GM11168 (cell line): ENCODE measurements around the gene MICAL3.
"Not testable (repeated sequence)": the region's sequence is repeated elsewhere in the genome, so short reads cannot be mapped to it uniquely, and the experiment has no call there.

Experiments
- in situ Hi-C: fragments of 300-500 bp; cut with MboI; formaldehyde crosslinking; loops from one replicate; pipeline ENCODE4 v1.12.0; 2022; ENCODE audit warnings: low sequenced_read_pairs; ENCODE audit not compliant: unreplicated experiment

The MICAL3 gene

DNA sequence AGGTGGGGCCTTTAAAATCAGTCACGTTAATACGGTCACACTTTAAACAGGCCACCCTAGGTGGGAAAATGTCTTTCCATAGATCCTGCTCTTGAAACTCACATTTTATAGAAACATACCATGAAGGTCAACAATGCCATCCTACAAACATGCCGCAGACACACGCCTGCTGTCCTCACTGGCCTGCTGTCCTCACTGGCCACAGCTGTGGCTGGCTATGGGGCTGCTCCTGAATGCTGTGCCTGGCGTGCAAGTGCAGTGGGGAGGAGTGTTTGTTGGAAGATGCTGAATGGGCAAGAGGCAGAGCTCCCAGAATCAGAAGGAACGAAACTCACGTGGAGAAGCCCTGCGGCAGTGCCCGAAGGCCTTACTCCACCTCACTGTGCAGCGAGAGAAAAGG lies 143.9 kb downstream of the MICAL3 start:
- in situ Hi-C loops = no loop called here

DNA sequence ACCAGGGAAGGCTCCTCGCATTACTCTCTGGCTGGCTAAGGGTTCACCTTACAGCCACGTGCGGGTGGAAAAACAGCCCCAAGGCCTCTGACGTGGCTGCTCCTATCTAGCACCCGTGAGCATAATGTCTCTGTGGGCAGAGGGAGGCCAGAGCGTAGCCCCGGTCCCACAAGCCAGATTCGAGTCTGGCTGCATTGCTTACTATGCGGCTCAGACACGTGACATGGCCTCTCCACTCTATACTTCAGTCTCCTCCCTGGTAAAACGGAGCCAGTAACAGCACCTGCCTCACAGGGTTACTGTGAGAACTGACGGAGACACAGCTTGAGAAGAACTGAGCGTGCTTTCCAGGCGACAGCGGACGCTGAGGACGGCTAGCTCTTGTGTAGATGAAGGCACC lies 144.3 kb downstream of the MICAL3 start:
- in situ Hi-C loops = no loop called here

DNA sequence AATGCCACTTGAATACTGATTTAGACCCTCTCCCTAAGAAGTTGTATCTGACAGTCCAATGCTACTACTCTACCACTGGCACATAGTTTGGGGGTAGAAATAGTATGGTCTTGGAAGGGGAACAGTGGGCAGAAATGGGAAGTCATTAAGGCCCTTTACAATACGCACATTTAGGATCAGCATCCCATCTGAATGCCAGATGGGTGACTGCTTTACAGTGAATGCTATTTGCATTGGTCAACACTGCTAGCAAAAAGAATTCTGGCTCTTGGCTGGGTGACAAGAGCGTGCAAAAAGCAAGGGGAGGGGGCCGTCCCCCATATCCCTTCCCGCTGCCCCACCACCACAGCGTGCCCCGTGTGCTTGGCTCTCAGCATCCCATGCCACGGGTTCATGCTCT lies 145.4 kb downstream of the MICAL3 start:
- in situ Hi-C loops = no loop called here

DNA sequence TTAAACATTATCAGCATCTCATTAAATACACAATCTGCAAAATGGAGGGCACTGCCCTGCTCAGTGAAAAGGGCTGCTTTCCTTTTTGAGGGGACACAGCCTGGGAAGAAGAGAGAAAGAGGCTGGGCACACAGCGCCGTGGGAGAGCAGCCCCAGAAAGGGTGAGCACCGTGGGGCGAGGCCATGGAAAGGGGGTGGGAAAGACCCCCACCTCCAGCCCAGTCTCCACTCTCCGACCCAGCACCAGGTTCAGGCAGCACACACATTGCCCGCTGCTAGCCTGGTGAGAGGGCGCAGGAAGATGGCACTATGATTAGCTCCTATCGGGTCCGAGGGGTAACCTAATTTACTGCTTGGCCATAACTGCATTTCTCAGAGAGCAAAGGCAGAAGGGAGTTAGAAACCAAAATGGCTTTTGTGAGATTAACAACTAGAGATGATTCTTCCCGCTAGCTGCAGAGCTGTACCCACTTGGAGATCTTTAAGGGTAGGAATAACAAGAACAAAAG lies 146.1 kb downstream of the MICAL3 start:
- in situ Hi-C loops = no loop called here

DNA sequence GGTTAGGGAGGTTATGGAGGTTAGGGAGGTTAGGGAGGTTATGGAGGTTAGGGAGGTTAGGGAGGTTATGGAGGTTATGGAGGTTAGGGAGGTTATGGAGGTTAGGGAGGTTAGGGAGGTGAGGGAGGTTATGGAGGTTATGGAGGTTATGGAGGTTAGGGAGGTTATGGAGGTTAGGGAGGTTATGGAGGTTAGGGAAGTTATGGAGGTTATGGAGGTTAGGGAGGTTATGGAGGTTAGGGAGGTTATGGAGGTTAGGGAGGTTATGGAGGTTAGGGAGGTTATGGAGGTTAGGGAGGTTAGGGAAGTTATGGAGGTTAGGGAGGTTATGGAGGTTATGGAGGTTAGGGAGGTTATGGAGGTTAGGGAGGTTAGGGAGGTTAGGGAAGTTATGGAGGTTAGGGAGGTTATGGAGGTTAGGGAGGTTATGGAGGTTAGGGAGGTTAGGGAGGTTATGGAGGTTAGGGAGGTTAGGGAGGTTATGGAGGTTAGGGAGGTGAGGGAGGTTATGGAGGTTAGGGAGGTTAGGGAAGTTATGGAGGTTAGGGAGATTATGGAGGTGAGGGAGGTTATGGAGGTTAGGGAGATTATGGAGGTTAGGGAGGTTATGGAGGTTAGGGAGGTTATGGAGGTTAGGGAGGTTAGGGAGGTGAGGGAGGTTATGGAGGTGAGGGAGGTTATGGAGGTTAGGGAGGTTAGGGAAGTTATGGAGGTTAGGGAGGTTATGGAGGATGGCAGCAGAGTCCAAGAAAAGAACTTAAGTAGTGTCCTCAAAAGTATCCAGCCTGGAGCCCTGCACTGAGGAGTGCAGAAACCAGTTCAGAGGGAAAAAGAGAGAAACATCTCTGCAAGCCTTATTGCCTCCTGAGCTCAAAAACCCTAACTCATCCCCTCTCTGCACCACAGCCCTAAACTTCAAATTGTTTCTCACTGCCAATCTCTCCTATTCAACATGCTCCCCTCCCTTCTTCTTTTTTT lies 147.2 kb downstream of the MICAL3 start:
- in situ Hi-C loops = not testable (repeated sequence)

DNA sequence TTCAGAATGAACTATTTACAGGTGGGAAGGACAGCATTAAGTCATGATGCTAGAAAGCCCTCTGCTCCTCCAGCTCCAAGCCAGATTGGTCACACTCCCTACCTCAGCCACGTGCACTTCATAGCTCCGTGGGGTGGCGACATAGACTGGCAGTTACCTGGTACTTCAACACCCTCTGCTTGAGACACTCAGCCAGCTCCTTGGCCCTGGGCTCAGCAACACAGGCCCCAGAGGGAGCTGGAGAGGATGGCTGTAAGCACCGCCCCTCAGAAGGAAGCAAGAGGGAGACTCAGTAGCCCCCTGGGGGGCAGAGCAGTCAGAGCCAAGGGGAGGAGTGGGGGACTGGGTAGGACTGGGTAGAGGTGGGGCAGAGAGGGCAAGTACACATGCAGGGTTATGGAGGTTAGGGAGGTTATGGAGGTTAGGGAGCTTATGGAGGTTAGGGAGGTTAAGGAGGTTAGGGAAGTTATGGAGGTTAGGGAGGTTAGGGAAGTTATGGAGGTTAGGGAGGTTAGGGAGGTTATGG lies 148.0 kb downstream of the MICAL3 start:
- in situ Hi-C loops = no loop called here

DNA sequence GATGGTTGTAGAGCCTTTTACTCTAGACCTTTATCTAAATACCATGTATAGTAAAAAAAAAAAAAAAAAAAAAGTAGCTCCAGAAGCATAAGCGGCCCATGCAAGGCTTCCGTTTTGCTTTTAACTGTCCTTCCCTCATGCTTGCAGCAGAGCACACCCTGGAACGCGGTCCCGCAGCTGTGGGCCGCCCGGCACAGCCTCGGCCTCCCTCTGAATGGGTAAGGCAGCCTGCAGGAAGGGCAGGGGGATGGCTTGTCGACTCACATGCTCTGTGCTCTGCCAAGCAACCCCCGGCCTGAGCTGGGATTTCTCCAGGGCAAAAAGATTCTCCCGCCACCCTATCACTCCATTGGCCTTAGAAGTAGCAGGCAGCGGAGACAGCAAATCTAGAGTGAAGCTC lies 148.7 kb downstream of the MICAL3 start:
- in situ Hi-C loops = no loop called here

DNA sequence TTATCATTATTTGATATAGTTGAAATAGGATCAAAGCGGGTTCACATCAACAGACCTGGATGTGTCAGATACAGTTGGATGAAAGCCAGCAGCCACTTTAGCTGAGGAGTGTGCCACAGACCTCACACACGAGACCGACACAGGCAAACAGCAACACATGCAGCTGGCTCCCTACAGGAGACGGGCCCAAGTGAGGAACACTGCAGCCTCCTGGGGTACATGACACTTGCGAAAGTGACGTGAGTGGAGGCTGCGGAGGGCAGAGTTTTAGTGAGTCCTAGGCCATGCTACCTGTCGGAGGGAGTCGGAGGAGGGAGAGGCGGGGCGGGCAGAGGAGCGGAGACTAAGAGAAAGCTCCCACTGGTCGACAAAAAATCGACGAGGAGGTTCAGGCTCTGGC lies 149.2 kb downstream of the MICAL3 start:
- in situ Hi-C loops = no loop called here

DNA sequence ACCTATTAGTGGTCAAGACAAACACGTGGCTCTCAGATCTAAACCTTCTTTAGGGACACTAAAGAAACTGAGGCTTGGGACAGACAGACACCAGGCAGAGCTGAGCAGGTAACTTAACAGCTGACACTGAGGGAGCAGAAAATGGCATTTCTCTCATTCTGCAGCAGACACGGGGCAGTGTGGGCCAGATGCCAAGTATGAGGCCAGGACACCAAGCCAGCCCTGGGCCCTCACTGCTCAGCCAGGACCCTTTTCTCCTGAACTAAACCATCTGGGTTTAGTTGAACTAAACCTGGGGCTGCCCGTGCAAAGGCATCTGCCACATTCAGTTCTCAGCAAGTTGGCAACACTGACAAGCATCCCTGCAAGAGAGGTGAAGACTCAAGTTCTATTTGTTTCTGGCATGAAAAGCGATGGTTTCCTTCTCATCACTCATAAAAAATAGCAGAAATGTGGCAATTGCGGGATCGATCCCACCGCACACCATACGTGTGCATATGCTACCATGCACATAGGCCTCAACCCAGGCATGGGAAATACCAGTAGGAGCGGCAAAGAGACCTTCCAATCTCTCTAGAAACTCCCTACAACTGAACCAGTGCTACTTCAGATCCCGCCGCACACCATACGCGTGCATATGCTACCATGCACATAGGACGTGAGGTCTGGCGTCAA lies 150.0 kb downstream of the MICAL3 start:
- in situ Hi-C loops = no loop called here

DNA sequence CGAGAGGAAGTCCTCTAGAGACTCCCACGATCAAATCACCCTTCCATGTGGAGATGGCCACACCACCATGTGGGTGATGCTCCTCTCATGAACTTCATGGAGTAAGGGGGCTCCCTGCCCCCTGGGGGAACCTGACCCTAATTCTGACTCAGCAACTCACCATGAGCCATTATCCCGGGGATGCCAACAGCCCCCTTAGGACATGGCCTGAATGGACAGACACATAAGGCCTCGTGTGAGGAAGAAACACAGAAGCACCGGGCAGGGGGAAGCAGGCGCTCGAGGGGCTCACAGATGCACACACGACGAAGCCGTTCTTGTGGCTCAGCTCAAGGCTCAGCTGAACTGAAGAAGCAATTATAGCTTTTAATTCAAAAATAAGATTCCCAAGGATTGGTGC lies 150.6 kb downstream of the MICAL3 start:
- in situ Hi-C loops = no loop called here

DNA sequence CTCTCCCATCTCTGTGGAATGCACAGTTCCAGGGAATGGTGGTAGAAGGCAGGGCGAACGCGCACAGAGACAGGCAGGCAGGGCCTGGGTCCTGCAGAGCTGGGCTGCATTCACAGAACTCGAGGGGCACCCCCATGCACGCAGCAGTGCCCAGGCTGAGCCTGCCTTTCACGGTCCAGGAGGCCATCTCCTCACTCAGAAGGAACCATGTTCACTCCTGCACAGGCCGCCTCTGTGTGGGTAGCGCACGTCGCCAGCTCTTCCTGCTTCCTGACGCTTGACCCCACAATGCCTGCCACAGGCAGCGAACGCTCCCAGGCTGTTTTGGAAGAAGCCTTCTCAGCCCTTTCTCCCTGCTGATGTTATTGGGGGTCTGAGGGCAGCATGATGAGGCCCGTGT lies 151.2 kb downstream of the MICAL3 start:
- in situ Hi-C loops = no loop called here

DNA sequence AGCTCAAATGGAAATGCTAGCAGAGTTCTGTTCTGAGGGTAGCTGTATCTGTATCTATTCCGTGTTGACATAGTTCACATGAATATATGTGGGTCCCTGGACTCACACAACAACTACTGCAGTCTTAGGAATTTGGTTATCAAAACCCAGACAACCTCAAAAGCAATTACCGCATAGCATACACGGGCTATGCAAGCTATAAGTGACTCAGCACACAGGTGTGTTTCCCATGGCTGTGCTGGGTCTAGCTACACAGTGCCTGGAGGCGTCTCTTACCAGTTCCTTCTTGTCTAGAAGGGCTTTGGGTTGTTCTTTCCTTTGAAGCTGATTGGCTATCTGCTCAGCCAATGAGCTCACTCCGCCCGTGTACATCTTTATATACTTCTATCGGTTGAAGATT lies 151.9 kb downstream of the MICAL3 start:
- in situ Hi-C loops = no loop called here

DNA sequence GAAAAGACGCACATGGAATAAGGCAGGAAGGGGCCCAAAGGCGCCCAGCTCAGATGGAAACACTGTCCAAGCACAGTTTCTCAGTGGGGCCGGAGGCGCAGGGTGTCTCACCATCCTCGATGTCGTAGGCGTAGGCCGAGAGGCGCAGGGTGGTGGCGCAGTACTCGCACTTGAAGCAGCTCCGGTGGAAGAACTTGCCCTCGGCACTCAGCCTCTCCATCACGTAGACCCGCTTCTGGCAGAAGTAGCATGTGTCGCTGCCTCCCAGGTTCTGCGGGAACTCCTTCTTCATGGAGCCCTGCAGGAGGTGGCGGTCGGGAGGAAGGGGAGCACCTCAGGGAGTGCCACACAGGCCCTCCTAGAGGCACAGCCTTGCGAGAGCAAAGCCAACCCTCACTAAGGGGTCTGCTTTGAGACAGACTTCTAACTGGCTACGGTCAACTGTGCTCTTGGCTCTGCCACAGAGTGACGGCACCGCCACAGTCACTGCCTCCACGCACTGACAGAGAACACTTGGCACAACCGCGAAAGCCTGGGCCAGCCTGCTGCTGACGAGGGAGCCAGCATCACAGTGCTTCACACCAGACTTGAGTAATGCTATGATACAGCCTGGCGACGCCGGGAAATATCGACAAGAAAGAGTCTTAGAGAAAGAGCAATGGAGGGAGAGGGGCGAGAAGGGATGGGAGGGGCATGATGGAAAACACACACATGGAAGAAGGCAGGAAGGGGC lies 152.5 kb downstream of the MICAL3 start:
- in situ Hi-C loops = no loop called here

DNA sequence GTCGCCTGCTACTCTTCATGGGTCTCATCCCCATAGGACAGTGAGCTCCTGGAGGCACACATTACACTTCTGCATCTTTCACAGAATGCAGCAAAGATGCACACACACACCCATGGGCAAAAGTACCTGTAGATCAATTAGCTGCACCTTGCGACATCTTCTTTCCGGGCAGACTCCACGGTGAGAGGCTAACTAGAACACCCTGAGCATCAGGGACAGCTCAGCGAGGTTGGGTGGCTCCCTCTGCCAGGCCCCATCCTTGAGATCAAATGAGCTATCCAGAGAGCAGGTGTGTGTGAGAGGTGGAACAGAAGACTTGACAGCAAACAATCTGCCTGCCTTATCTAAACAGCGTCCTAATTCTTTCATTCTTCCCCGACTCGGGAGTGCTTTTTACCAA lies 154.0 kb downstream of the MICAL3 start:
- in situ Hi-C loops = no loop called here

DNA sequence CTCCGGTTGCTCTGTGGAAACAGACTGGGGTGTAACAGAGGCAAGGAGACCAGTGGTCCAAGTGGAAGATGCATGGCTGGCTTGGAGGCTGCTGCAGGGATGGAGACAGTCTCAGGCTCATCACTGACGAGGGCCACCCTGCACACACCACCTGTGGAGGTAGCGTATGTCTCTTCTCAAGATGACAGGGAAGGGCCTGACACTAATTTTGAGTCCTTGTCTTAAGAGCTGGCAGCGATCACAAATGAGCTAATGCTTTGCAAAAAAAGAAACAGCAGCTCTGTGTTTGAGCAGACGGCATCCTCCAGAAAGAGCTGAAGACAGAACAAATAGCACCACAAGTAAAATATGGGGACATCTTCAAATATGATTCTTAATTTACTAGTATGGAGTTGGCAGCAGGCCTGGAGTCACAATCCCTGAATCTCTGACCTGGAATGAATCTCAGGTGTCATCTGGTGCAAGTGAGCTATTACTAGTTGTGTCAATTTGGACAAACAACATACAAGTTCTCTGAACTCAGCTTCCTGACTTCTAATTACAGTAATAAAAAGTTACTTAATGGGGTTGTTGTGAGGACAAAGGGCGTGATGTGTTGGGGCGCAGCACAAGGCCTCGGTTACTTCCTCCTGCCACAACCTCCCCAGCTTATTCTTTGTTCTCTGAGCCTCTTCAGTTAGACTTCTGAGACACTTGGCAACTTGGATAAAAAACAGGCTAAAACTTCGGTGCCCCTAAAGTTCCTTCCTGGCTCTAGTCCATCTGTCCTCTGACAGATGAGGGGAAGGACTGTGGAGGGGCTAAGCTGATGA lies 154.9 kb downstream of the MICAL3 start:
- in situ Hi-C loops = no loop called here

DNA sequence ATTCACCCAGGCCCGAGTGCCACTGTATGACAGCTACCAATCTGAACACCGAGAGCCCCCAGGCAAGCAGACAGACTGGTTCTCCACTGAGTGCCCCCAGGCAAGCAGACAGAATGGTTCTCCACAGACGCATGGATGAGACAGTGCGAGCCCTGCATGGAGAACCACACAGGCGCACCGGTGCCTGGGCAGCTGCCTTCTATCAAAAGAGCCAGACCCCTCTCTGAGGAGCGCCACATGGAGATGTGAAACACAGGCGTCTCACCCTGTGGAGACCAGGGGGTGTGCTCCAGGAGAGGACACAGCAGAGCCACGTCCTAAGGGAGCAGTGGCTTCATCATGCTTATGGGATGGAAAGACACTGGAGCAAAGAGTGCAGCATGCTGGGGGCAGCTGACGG lies 155.6 kb downstream of the MICAL3 start:
- in situ Hi-C loops = no loop called here

DNA sequence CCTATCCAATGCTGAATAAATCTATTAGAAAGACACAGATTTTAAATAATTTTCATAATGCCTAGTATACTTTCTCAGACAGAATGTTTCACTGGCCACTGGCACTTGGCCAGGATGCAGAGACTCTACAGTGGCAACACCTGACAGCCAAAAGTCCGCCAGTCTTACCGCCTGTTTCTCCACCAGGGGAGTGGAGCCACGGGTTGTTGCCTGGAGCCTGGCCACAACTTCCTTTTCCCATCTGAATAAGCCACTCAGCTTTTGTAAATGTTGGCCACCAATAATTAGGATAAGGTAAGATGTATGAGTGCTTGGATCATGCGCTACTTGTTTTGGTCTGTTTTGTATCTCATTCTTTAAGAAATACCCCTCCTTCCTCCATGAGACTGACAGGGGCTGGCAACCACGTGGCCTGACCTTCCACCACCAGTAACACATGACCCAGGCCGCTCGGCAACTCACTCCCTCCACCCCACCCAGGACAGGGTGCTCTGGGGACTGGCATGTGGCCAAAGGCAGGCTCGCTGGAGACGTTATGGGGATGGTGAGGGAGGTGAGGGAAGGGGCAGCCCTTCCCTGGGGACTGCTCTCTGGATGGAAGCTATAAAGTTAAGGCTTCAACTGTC lies 157.1 kb downstream of the MICAL3 start:
- in situ Hi-C loops = no loop called here

DNA sequence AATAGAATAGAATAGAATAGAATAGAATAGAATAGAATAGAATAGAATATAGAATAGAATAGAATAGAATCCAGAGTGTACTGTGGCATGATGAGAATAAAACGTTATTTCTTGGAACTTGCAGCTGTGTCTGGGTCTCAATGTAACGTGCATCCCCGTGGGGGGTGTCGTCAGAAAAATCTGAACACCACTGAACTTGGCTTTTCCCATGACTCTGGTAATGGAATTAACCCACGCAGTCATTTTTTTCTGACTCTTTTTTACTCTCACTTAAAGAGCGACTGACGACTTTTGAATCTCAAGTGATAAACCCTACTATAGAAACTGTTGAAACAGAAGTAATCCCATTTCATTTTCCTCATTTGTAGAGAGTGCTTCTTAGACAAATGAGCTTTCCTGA lies 157.7 kb downstream of the MICAL3 start:
- in situ Hi-C loops = no loop called here

DNA sequence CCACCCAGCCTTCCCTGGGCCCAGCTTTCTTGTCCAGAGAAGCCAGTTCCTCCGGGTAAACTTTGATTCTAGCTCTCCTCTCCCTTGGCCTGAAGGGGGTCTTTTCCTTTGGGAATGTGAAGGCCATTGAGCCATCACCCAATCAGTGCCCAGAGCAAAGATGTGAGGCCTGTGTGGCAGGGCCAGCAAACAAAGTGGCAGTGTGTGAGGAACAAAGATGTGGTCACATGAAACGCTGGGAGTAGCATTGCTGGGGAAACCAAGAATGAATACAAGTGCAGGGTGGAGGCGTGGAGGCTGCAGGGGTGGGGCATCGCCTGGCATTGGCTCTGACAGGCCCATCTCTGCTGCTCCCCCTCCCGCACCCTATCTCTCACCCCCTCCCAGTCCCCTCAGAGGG lies 158.2 kb downstream of the MICAL3 start:
- in situ Hi-C loops = no loop called here
